Heart right ventricle (tissue), 16 donors: ENCODE results near the gene MRPL21. TPM values are rescaled to one million over a fixed set of nuclear protein-coding genes. Genes with fewer than 3 reads are reported as not detected.
"Not testable (repeated sequence)": the region's sequence is repeated elsewhere in the genome, so short reads cannot be mapped to it uniquely, and the experiment has no call there.

Source experiments
- ATAC-seq, 8 donors: fragments of 200-7000 bp; cut with Tn5 transposase; one replicate each; pipeline ENCODE4 v1.9.1; 2020; ENCODE audit warnings: mild to moderate bottlenecking in 8 of 8, moderate library complexity in 8 of 8, moderate number of reproducible peaks in 1 of 8
- DNase-seq, 2 donors: peaks; one replicate each; pipeline ENCODE4 v3.0.0-alpha.2; 2020
- H3K27ac ChIP-seq, 10 donors: fragments of 200-600 bp; sonication (generic) in 2 of 10; one replicate each; pipeline versions ENCODE4 v1.5.0 to v1.8.0; 2020 to 2022; ENCODE audit warnings: mild to moderate bottlenecking in 3 of 10
- H3K27me3 ChIP-seq, 7 donors: fragments of 200-600 bp; one replicate each; pipeline ENCODE4 v1.8.0; 2021 to 2022; ENCODE audit warnings: mild to moderate bottlenecking in 2 of 7
- H3K36me3 ChIP-seq, 9 donors: fragments of 200-600 bp; sonication (generic) in 1 of 9; one replicate each; pipeline versions ENCODE4 v1.5.0 to v1.8.0; 2020 to 2022; ENCODE audit warnings: mild to moderate bottlenecking in 2 of 9
- H3K4me1 ChIP-seq, 9 donors: fragments of 200-600 bp; sonication (generic) in 1 of 9; one replicate each; pipeline versions ENCODE4 v1.5.0 to v1.8.0; 2020 to 2022; ENCODE audit warnings: mild to moderate bottlenecking in 4 of 9
- H3K4me3 ChIP-seq, 10 donors: fragments of 200-600 bp; sonication (generic) in 2 of 10; one replicate each; pipeline versions ENCODE4 v1.5.0 to v1.8.0; 2020 to 2022; ENCODE audit warnings: mild to moderate bottlenecking in 7 of 10, moderate library complexity in 2 of 10
- H3K9me3 ChIP-seq, 11 donors: fragments of 200-600 bp in 10 of 11; sonication (generic) in 2 of 11; one replicate each; pipeline versions ENCODE4 v1.5.0 to v1.8.0; 2013 to 2022; ENCODE audit warnings: mild to moderate bottlenecking in 2 of 11, control low read depth in 1 of 11, moderate library complexity in 1 of 11
- WGBS, 2 donors: extraction: QIAGEN DNeasy Blood & Tissue Kit; methylation state at CpG; one replicate each; pipeline ENCODE4 v1.1.7; 2013; ENCODE audit warnings: inconsistent platforms in 1 of 2; 5-methylcytosine and 5-hydroxymethylcytosine counted together
- intact Hi-C, 10 donors: fragments of 100-400 bp; cut with DNase I; formaldehyde crosslinking; loops; one replicate each; pipeline versions ENCODE4 v1.11.1 to v1.14.2; 2022
- polyA plus RNA-seq, 2 donors: library from polyadenylated mRNA; stranded (reverse); fragments of 200-250 nt; gene quantifications; one replicate each; pipeline ENCODE4 v1.2.3, GENCODE V29; 2013
- total RNA-seq, 10 donors: library from RNA; stranded (reverse); fragmentation: NEBNext Ultra II Directional in 3 of 10; extraction: Animal tissue kit (Norgen Biotek cat#: 25700) in 3 of 10; gene quantifications; one replicate each; pipeline versions ENCODE4 v1.2.1 to v1.2.4, GENCODE V29; 2021 to 2023
- TF ChIP-seq, protein P1 (sequence below), 9 donors: fragments of 200-600 bp; sonication (generic) in 2 of 9; IDR thresholded peaks; one replicate each; pipeline versions ENCODE4 v1.5.0 to v1.8.0; 2021 to 2022; ENCODE audit warnings: antibody characterized with exemption in 9 of 9, mild to moderate bottlenecking in 5 of 9, moderate library complexity in 1 of 9
- donor health status: Arrhythmogenic right ventricular cardiomyopathy.
- donor health status: ischemic (EF 13 %, LVEDD 7.1; RV severe dilation, severe dysfunction).
- donor health status: healthy with polysubstance abuse.
- donor health status: DM: no; HTN: yes; CAD: no.
- donor health status: DM: no; HTN: no; CAD: no.
- donor health status: ischemic (EF 25% LVEDD 6.9; RV normal size, moderate dysfunction).
- donor health status: ischemic (EF 25% LVEDD 5.7; RV mildly dilated, moderate dysfunction).
- donor health status: healthy.
- donor health status: DM: yes; HTN: yes; CAD: no.
- donor health status: Ischemic cardiomyopathy.
- donor health status: ischemic (EF 35%, LVEDD 5.7; RV mildly dilated, moderate dysfunction).
- donor health status: nonischemic (EF 11% LVEDD 7.7; RV severe dilation, severe dysfunction).
- donor health status: DM: yes; HTN: yes; CAD: no.
- donor health status: PGD.
- donor health status: ischemic (EF 29% LVEDD 5.4; RV normal size, mild dysfunction).
- donor health status: nonischemic (EF 23%, LVEDD 6.1; RV moderate dilation, normal function).

Gene MRPL21
- total and polyA plus RNA-seq, 12 donors, result 63.2 to 186 (median 106) TPM

DNA sequence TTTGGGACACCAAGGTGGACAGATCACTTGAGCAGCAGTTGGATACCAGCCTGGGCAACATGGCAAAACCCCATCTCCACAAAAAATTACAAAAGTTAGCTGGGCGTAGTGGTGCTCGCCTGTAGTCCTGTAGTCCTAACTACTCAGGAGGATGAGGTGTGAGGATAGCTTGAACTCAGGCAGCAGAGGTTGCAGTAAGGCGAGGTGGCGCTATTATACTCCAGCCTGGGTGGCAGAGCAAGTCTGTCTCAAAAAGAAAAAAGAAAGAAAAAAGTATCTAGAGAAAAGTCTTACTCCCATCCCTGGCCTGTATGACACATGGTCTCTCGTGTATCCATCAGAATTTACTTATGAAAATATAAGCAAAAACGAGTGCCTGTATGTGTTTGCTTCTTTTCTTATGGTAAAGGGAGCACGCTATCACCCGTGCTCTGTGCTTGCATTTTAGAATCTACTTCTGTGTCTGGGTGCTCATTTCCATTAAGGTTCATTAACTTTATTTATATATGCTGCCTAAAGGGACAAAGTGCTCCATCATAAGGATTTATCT, 46.5 kb downstream of the MRPL21 start:
- no peak for DNase-seq
- Histone ChIP-seq H3K27me3 (peaks cover 0 to 22% (median 5%) of the 10 kb centered on the region in 7 donors), H3K4me3 (no peak overlapping the region), H3K4me1 (peaks cover 5 to 28% (median 12%) of the 10 kb centered on the region in 9 donors), H3K9me3 (peaks cover 0 to 4% (median 0%) of the 10 kb centered on the region in 11 donors), H3K27ac (peak overlapping the region in 2 of 10 donors; percentile 10 to 13), H3K36me3 (no peaks in the 10 kb centered on the region)
- intact Hi-C loops, result loop anchor here in 1 of 10 donors (10.0 kb wide), 1 partner anchor 72 kb away; no protein-coding TSS in a partner anchor
- WGBS, 2 donors, result 89 to 93% methylated on average over 8 of the region's 8 CpGs
- TF ChIP-seq, protein P1, sequence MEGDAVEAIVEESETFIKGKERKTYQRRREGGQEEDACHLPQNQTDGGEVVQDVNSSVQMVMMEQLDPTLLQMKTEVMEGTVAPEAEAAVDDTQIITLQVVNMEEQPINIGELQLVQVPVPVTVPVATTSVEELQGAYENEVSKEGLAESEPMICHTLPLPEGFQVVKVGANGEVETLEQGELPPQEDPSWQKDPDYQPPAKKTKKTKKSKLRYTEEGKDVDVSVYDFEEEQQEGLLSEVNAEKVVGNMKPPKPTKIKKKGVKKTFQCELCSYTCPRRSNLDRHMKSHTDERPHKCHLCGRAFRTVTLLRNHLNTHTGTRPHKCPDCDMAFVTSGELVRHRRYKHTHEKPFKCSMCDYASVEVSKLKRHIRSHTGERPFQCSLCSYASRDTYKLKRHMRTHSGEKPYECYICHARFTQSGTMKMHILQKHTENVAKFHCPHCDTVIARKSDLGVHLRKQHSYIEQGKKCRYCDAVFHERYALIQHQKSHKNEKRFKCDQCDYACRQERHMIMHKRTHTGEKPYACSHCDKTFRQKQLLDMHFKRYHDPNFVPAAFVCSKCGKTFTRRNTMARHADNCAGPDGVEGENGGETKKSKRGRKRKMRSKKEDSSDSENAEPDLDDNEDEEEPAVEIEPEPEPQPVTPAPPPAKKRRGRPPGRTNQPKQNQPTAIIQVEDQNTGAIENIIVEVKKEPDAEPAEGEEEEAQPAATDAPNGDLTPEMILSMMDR (IDR thresholded peaks at IDR 0.05), result no peak
- ATAC-seq, result no peak

DNA sequence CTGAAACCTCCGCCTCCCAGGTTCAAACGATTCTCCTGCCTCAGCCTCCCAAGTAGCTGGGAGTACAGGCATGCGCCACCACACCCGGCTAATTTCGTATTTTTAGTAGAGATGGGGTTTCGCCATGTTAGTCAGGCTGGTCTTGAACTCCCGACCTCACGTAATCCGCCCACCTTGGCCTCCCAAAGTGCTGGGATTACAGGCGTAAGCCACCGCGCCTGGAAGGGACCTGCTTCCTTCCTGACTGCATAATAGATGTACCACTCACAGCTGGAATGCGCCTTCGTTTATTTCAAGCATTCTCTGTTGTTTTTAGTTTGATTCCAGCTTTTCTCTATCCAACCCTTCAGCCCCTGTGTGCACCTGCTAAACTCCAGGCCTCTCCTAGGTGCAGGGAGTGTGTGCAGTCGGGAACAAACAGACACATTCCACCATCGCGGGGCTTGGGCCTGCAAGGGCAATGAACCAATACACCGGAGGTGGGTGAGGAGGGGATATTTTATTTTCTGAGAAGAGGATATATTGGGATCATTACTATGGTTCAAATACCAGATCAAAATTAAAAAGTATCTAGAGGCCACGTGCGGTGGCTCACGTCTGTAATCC, 47.1 kb downstream of the MRPL21 start:
- 86 to 90% methylated on average over 21 of the region's 21 CpGs for WGBS, 2 donors
- H3K27ac ChIP-seq, result peak overlapping the region in 5 of 10 donors; percentile 66 to 82 (median 76)
- not testable (repeated sequence) for ATAC-seq

DNA sequence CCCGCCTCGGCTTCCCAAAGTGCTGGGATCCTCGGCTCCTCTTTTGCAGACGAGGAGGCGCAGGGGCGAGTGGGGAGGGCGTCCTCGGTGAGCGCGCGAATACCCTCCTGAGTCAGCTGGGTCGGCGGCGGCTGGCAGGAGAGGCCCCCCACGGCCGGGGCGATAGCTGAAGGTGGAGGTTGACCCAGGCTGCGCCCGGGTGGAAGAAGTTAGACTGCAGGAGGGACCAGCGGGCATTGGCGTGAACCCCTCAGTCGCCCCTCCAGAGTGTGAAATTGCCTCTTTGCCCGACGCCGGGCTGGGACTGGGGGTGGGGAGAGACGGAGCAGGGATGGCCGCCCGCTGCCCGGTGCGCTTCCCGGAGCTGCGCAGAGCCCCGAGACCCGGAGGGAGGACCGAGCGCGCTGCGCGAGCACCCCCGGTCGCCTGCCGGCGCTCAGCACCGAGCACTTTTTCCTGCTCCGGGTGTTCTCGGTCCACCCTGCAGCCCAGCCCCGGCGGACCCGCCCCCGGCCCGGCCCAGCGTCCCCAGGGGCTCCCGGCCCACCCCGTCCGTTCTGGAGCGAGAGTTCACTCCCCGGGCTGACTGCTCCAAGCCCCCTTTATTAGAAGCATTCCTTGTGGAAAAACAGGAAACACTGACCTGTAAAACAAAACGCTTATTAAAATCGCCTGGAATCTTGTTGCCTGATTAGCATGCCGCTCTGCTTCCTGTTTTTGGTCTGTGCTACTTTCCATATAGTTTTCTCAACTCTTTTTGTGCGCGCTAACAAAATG, 48.2 kb downstream of the MRPL21 start:
- TF ChIP-seq, protein P1 (IDR thresholded peaks at IDR 0.05), result peak in 4 of 9 donors; percentile 21 to 66 (median 54)
- no peaks in the 10 kb centered on the region for H3K36me3 ChIP-seq
- 4 to 6% methylated on average over 59 to 62 of the region's 62 CpGs for WGBS, 2 donors
- DNase-seq (peak; percentile 60 to 88), ATAC-seq (peak; percentile 76 to 98 (median 88))
- H3K4me1 ChIP-seq, result peaks cover 5 to 28% (median 12%) of the 10 kb centered on the region in 9 donors
- peaks cover 0 to 22% (median 5%) of the 10 kb centered on the region in 7 donors for H3K27me3 ChIP-seq
- peaks cover 0 to 4% (median 0%) of the 10 kb centered on the region in 11 donors for H3K9me3 ChIP-seq
- peak overlapping the region in 9 of 10 donors; percentile 12 to 82 (median 70) for H3K27ac ChIP-seq
- H3K4me3 ChIP-seq, result peak overlapping the region; percentile 33 to 66 (median 60)
- intact Hi-C loops, result loop anchor here in 1 of 10 donors (10.0 kb wide), 1 partner anchor 71 kb away; no protein-coding TSS in a partner anchor

More for the DNA sequence above, 47.1 kb downstream of the MRPL21 start:
- H3K36me3 ChIP-seq, H3K9me3 ChIP-seq, H3K4me3 ChIP-seq, DNase-seq: not testable (repeated sequence)
- Histone ChIP-seq H3K4me1 (peaks cover 5 to 28% (median 12%) of the 10 kb centered on the region in 9 donors), H3K27me3 (peaks cover 0 to 22% (median 5%) of the 10 kb centered on the region in 7 donors)
- intact Hi-C loops, result loop anchor here in 1 of 10 donors (10.0 kb wide), 1 partner anchor 72 kb away; no protein-coding TSS in a partner anchor

DNA sequence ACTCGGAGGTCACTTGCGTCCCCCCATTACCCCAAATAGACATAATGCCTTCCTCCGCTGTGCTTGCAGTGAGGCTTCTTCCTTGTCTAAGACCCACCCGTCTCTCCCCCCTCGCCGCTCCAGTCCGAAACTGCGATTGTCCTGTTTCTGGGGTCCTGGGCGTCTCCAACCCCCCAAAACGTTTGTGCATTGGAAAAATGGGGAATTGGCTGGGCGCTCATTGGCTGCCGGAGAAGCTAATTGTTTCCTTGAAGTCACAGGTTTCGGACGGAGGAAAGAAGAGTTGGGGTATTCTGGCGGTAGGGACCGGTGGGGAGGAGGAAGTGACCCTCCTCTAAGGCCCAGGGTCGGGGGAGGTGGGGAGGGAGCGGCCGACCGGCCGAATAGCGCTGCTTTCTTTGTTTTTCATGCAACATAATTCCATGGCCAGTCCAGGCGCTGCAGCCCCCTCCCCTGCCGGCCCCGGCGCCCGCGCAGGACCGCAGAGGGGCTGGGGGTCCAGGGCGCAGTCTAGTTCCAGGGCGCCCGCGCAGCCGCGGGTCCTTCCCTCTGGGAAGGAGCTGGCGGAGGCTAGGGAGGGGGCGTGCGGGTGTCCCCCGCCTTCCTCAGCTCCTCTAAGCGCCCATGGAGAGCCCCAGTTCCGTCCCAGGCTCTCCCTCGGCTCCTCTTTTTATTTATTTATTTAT, 49.2 kb downstream of the MRPL21 start:
- peaks cover 0 to 4% (median 0%) of the 10 kb centered on the region in 11 donors for H3K9me3 ChIP-seq
- intact Hi-C loops, result loop anchor here in 1 of 10 donors (10.0 kb wide), 1 partner anchor 70 kb away; no protein-coding TSS in a partner anchor
- peaks cover 0 to 22% (median 5%) of the 10 kb centered on the region in 7 donors for H3K27me3 ChIP-seq
- TF ChIP-seq, protein P1 (IDR thresholded peaks at IDR 0.05), result no peak
- 19 to 28% methylated on average over 42 of the region's 42 CpGs for WGBS, 2 donors
- peaks cover 5 to 28% (median 12%) of the 10 kb centered on the region in 9 donors for H3K4me1 ChIP-seq
- no peak for DNase-seq
- H3K4me3 ChIP-seq, result peak overlapping the region in 9 of 10 donors; percentile 42 to 66 (median 60)
- peak overlapping the region in 1 of 10 donors; percentile 82 for H3K27ac ChIP-seq
- no peaks in the 10 kb centered on the region for H3K36me3 ChIP-seq
- peak in 1 of 8 donors; percentile 60 for ATAC-seq
